ENCODE data around the gene PPP2R5C.

DNA sequence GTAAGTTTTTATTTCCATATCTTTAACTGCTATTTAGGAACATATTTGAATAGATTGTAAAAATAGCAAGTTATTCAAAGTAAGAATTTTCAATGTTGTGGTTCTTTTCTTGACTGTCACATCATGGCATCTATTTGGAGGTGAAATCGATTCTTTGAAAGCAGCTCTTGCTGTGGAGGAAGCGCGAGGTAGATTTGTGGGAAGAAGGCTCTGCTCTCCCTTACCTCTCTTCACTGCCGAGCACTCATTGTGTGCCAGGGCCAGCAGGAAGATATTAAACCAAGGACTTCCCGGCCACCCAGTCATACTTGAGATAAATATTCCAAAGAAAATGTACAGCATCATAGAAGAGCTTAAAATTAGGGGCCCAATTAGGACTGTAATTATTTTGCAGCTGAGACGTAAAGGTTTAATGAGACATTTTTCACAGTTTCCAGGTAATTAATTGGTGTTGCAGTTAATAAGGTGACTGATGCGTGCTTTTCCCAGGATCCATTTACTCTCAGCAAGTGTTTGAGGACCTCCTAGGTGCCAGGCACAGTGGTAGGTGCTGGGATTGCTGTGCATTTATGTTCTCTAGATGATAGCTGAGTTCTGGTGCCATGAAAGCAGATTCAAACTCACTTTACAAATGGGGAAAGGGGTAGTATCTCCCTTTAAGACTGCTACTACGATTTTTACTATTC, 113.7 kb downstream of the PPP2R5C start:
- no peak for TF ChIP-seq CTCF (IDR thresholded peaks at IDR 0.05)
- TF ChIP-seq POLR2A (IDR thresholded peaks at IDR 0.05), result no peak
